Brain pericyte (primary cell): ENCODE data around the gene TMEM175.

Experiments used
- DNase-seq: peaks from one replicate; pipeline ENCODE4 v3.0.0-alpha.2; 2012; ENCODE audit warnings: low read depth, low spot score

The TMEM175 gene

DNA sequence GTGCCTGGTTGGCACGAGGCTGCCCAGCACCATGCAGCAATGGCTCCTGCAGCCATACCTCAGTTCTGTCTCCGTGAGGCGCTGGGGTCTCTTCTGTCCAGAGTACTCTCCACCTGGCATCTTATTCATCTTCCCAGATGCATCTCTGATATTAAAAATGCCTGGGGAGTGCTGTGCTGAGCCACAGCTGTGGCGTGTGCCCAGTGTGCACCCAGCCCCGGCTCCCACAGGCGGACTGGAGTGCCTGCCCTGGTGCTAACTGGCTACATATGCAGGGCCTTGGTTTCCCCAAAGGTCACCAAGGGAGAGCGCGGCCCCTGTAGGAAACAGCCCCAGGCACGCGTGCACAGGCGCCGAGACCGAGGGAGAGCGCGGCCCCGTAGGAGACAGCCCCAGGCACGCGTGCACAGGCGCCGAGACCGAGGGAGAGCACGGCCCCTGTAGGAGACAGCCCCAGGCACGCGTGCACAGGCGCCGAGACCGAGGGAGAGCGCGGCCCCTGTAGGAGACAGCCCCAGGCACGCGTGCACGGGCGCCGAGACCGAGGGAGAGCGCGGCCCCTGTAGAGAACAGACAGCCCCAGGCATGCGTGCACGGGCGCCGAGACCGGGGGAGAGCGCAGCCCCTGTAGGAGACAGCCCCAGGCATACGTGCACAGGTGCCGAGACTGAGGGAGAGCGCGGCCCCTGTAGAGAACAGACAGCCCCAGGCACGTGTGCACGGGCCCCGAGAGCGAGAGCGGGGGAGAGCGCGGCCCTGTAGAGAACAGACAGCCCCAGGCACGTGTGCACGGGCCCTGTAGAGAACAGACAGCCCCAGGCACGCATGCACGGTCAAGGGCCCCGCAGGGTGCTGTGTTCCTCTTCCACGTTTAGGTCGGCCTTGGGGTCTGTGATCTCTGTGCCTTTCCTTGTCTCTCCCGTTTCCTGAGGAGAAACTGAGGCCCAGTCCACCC lies 14.5 kb downstream of the TMEM175 start:
- no peak for DNase-seq

DNA sequence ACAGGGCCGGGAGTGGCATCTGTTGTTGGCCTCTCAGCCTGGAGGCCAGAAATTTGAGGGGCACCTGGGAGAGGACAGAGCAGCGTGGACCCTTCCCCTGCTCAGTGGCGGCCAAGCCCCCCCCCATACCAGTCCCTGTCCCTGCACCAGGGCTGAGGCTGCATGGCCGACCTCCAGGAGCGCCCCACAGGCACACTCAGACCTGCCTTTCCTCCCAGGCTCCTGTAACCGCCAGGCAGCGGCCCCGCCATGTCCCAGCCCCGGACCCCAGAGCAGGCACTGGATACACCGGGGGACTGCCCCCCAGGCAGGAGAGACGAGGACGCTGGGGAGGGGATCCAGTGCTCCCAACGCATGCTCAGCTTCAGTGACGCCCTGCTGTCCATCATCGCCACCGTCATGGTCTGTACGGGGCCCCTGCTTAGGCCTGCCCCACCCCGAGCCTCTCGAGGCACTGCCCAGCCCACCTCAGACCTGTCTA lies 15.3 kb downstream of the TMEM175 start:
- no peak for DNase-seq

DNA sequence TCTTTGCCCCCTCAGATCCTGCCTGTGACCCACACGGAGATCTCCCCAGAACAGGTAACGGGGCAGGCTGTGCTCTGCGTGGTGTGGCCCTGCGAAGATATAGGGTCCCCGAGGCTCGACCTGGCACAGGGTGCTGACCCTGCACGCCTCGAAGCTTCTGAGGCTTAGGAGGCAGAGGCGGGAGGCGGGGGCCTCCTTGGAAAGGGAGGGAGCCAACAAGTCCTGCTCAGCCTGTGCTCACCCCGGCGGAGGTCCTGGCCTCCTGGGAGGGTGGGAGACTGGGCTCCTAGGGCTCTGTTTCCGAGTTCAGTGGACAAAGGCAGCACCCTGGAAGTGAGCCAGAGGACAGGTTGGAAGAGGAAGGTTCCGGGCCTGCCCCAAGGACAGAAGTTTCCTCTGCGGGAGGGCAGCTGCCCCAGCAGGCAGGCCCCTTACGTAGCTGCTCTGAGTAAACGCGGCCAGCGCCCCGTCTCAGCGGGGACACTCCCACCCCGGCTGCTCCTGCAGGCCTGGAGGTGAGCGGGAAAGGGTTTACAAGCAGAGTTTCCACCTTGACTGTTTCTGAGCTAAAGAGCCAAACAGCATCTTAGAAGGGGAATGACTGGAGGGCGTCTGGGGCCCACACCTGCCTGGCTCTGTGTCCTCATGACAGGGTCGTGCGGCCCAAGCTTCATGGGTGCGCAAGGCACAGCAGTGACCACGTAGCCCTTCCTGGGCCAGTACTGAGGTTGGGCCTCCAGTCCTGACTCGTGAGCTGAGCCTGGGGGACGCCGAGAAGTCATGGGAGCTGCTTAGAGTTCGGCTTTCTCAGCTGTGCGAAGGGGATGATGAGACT lies 16.1 kb downstream of the TMEM175 start:
- no peak for DNase-seq

DNA sequence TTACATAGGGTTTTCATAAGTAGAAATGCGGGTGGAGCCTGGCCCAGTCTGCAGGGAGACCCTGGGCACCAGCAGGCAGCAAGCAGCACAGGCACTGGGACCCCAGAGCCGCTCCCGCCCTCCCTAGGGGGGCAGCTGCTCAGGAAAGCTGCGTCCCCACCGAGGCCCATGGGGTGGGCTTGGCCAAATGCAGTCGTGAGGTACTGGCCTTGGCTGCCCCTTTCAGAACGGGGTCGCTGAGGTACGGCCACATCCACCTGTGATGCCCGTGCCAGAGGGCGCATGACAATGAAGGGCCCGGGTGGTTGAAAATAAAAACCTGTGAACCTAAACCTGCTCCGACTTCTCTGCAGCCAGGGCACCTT lies 16.7 kb downstream of the TMEM175 start:
- DNase-seq: no peak

DNA sequence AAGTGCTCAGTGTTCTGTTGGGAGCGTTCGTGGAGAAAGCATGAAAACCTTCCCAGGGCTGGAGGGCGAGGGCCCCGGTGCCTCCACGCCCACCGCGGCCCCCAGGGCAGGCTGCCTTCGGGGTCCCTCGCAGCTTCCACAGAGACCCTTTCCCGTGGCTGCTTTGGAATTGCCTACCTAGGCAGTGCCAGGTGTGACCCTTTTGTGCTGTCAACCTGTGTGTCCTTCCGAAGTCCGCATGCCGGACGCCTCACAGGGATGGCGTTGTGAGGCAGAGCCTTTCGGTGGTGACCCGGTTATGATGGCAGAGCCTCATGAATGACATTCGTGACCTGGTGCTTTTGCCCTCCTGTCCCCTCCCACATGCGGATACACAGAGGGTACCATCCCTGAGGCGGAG lies 17.4 kb downstream of the TMEM175 start:
- no peak for DNase-seq

DNA sequence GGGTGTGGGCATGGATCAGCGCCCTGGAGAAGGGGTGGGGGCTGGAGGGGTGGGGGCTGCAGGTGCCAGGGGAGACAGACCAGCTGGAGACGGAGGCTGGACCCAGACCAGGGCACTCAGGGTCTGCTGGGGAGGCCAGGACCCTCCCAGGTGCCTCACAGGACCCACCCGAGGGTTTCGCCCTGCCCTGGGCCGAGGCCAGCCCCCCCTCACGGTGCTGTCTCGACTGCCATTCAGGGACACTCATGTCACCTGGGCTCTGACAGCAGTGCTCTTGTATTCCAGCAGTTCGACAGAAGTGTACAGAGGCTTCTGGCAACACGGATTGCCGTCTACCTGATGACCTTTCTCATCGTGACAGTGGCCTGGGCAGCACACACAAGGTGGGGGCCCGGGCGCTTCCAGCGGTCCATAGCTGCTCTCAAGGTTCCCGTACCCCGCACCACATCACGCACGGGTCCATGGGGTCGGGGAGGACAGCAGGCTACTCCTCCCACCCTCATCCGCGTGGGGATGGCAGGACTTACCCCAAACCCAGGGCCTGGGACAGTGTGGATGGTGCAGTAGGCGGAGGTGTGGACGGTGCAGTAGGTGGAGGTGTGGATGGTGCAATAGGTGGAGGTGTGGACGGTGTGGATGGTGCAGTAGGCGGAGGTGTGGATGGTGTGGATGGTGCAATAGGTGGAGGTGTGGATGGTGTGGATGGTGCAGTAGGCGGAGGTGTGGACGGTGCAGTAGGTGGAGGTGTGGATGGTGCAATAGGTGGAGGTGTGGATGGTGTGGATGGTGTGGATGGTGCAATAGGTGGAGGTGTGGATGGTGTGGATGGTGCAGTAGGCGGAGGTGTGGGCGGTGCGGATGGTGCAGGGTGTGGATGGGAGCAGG lies 18.1 kb downstream of the TMEM175 start:
- no peak for DNase-seq

DNA sequence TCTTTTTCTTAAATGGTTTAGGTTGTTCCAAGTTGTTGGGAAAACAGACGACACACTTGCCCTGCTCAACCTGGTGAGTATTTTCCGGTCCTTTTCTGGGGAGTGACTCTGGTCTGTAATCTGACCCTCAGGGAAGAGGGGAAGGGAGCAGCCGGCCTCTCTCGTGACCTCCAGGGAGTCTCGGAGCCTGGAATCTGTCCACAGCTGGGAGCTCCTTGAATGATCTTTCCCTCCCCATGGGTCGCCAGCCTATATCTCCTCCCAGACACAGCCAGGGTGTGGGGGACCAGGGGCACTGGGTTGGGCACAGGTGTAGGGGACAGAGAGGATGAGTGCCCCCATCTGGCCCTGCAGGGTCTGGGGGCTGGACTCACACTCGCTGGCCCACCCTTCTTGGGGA lies 18.9 kb downstream of the TMEM175 start:
- no peak for DNase-seq

DNA sequence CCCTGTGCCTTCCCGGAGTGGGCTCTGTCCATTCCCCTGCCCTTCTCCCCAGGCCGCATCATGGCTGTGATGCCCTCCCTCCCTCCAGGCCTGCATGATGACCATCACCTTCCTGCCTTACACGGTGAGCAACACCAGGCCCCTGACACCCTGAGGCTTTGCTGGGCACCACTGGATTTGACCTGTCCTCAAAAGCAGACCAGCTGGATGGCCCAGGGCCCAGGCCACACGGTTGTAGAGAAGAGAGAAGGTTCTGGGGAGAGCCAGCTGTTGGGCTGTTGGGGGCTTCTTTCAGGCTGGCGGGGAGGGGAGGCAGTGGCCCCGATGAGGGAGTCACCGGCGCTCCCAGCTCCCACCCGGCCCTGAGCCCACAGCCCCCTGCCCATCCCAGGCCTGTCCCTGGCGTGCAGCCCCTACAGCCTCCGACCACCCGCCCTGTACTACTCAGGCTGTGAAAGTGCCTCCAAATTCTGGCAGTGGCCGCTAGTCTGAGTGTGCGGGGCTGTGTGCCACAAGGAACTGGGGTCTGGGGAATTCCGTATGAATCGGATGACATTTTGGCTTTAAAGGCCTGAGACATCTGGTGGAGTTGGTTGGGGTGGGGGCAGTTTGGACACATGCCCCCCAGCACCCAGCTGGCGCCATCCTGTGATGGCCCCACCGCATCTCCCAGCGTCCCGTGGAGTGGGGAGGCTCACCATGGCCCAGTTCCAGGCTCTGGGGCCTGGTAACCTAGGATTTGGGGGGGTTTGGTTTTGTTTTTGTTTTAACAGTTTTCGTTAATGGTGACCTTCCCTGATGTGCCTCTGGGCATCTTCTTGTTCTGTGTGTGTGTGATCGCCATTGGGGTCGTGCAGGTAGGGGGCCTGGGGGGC lies 19.6 kb downstream of the TMEM175 start:
- no peak for DNase-seq

DNA sequence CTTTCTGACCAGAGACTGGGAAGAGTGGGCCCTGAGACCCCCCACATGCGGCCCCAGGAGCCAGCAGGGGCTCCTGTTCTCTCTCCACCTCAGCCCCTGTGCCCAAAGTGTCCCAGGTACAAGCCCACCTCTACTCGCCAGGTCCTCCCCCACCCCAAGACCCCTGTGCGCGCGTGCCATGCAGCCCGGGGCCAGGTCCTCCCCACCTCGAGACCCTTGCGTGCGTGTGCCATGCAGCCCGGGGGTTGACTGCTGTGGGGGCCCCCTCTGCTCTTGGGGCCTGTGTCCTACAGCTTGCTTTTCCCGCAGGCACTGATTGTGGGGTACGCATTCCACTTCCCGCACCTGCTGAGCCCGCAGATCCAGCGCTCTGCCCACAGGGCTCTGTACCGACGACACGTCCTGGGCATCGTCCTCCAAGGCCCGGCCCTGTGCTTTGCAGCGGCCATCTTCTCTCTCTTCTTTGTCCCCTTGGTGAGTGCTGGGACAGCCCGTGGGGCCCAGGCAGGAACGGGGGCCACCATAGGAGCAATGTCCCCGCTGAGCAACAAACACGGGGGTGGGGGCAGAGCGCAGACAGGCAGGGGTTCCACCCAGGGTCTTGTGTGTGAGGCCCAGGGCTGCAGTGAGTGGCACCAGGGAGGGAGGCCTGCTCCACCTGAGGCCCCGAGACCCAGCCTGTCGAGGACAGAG lies 20.8 kb downstream of the TMEM175 start:
- DNase-seq: no peak

DNA sequence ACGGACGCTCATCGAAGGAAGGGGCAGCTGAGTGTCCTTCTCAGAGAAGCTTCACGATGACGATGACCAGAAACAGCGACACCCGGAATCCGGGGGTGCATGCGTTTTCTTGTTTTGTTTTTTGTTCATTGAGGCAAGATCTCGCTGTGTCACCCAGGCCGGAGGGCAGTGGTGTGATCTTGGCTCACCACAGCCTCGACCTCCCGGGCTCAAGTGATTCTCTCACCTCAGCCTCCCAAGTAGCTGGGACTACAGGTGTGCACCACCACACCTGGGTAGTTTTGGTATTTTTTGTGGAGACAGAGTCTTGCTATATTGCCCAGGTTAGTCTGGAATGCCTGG lies 21.3 kb downstream of the TMEM175 start:
- DNase-seq: no peak

DNA sequence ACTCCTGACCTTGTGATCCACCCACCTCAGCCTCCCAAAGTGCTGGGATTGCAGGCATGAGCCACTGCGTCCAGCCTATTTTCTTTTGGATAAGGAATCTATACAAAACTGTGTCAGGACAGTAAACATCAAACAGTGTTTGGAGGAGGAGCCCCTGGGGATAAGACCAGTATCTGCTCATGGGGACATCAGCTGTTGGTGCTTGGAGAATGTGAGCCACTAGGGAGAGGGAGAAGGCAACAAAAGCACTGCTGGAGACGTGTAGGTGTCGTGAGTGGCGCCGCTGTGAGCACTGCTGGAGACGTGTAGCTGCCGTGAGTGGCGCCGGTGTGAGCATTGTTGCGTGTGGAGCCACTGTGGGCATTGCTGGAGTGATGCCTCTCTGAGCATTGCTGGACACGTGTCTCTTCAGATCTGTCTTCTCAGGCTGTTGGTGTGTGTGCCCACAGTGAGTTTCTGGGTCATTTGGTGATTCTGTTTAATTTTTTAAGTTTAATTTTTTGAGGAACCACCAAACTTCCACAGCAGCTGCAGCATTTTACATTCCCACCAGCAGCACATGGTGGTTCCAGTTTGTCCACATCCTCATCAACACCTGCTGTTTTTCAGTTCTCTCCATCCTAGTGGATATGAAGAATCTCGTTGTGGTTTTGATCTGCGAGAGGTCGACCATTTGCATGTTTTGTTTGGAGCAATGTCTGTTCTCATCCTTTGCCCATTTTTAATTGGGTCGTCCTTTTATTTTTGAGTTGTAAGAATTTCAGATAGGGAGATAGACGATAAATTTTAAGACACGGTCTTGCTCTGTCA lies 22.2 kb downstream of the TMEM175 start:
- no peak for DNase-seq

DNA sequence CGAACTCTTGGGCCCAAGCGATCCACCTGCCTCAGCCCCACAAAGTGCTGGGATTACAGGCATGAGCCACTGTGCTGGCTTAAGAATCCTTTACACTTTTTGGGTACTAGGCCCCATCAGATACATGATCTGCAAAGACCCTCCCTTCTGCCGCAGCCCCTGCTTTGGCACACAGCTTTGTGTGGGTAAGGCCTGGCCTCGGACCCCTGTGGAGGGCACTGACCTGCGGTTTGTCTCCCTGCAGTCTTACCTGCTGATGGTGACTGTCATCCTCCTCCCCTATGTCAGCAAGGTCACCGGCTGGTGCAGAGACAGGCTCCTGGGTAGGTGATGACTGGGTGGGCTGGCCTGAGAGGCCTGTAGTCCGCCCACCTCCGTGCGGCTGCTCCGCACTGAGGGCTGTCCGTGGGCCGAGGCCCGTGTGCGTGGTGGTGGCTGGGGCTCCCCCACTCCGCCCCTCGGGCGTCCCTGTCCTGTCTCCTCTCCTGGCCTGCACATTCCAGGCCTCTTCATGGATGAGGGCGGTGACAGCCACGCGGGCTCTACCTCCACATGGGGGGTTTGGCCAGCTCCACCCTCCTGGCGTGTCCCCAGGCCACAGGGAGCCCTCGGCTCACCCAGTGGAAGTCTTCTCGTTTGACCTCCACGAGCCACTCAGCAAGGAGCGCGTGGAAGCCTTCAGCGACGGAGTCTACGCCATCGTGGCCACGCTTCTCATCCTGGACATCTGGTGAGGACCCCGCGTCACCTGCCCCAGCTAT lies 23.1 kb downstream of the TMEM175 start:
- no peak for DNase-seq

DNA sequence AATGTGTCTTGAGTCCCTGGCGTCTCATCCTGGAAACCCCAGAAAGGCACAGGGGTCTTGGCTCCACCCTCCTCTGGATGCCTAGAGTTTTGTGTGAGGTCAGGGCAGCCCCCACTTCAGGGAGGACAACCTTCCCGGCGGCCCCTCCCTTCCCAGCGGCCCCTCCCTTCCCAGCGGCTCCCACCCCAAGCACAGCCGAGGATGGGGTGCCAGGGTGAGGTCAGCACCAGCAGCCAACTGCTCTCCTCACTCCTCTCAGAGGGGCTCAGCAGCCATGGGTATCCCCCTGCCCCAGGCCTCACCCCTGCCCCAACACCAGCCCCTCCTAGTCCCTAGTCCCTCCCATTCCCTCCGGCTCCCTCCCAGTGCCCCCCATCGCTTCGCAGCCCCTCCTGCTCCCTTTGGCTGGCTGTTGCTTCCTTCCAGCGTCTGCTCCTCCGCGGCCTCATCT lies 23.7 kb downstream of the TMEM175 start:
- no peak for DNase-seq

DNA sequence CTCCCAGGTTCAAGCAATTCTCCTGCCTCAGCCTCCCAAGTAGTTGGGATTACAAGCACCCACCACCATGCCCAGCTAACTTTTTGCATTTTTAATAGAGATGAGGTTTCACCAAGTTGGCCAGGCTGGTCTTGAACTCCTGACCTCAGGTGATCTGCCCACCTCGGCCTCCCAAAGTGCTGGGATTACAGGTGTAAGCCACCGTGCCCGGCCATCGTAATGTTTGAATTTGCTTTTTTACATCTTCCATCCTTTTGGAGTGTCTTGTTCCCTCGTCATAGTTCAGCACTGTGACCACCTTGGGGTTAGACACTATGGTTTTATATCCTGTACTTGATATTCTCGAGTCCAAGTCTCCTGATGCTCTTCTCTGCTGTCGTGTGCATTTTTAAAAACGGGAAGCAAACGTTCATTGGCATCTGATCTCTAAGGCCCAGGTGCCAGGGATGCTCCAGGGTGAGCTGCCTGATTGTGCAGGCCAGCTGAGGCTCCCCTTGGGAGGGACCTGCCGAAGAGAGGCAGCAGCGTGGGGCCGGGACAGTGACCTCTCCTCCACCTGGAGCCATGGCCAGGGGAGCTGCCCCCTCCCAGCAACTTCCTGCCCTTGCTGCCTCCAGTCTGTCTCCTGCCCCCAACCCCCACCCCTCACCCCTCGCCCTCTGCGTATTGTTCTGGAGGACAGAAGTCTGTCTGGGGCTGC lies 24.4 kb downstream of the TMEM175 start:
- DNase-seq: no peak

DNA sequence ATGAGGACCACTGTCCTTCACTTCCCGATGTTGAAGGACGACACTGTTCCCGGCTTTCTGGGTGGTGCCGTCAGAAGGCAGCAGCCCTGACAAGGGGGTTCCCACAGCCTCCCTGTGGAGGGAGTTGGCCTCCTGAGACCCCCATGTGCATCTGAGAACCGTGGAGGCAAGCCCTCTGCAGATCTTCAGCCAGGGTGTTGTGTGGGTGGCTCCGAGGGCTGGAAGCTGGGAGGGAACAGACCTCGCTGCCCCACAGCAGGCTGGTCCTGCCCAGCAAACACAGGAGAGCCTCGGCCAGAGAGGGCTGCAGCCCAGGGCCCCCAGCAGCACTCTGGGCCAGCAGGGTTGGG lies 24.9 kb downstream of the TMEM175 start:
- no peak for DNase-seq

DNA sequence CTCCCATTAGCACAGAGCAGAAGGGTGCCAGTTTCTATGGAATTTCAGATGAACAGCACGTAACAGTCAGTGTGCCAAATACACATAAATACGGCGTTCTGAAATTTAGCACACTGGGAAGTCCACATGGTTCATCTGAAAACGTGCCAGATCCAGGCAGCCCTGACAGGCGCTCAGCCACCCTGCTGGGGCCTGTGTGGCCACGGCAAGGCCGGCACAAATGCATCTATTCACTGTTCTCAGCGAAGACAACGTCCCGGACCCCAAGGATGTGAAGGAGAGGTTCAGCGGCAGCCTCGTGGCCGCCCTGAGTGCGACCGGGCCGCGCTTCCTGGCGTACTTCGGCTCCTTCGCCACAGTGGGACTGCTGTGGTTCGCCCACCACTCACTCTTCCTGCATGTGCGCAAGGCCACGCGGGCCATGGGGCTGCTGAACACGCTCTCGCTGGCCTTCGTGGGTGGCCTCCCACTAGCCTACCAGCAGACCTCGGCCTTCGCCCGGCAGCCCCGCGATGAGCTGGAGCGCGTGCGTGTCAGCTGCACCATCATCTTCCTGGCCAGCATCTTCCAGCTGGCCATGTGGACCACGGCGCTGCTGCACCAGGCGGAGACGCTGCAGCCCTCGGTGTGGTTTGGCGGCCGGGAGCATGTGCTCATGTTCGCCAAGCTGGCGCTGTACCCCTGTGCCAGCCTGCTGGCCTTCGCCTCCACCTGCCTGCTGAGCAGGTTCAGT lies 25.5 kb downstream of the TMEM175 start:
- DNase-seq: no peak

DNA sequence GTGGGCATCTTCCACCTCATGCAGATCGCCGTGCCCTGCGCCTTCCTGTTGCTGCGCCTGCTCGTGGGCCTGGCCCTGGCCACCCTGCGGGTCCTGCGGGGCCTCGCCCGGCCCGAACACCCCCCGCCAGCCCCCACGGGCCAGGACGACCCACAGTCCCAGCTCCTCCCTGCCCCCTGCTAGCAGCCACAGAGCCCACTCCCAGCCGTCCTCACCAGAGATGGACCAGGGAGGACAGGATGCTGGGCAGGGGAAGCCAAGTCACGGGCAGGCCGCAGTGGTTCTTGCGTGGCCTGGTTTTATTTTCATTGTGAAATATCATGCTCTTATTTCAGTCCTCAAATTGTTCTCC lies 26.0 kb downstream of the TMEM175 start:
- no peak for DNase-seq
